HG03558 (cell line): ENCODE data around the gene CDH18.

Source experiments
- ATAC-seq: cut with Tn5 transposase; IDR thresholded peaks from one replicate; pipeline ENCODE4 v1.9.1; 2021; ENCODE audit warnings: moderate number of reproducible peaks; ENCODE audit not compliant: unreplicated experiment; ENCODE audit errors: extremely low read depth

CDH18 gene

GRCh38 chr5:19753579-19753978 lies 234.4 kb downstream of the CDH18 start:
- ATAC-seq: no peak

- ATAC-seq: no peak
Observed at GRCh38 chr5:19751326-19751725, 236.7 kb downstream of the CDH18 start.

- no peak for ATAC-seq
Observed at GRCh38 chr5:19745247-19745646, 242.8 kb downstream of the CDH18 start.

GRCh38 chr5:19739671-19740070 lies 248.3 kb downstream of the CDH18 start:
- no peak for ATAC-seq

GRCh38 chr5:19734776-19735175 lies 253.2 kb downstream of the CDH18 start:
- no peak for ATAC-seq

GRCh38 chr5:19733612-19734495 lies 254.1 kb downstream of the CDH18 start:
- ATAC-seq: no peak

GRCh38 chr5:19728571-19728970 lies 259.4 kb downstream of the CDH18 start:
- no peak for ATAC-seq

GRCh38 chr5:19719109-19719508 lies 268.9 kb downstream of the CDH18 start:
- no peak for ATAC-seq

GRCh38 chr5:19713740-19714139 lies 274.3 kb downstream of the CDH18 start:
- no peak for ATAC-seq

GRCh38 chr5:19709403-19709802 lies 278.6 kb downstream of the CDH18 start:
- no peak for ATAC-seq

GRCh38 chr5:19706776-19707175 lies 281.2 kb downstream of the CDH18 start:
- no peak for ATAC-seq

GRCh38 chr5:19701731-19702130 lies 286.3 kb downstream of the CDH18 start:
- ATAC-seq: no peak

- no peak for ATAC-seq
Observed at GRCh38 chr5:19694949-19695611, 292.9 kb downstream of the CDH18 start.

- ATAC-seq: no peak
Observed at GRCh38 chr5:19690978-19691377, 297.0 kb downstream of the CDH18 start.

GRCh38 chr5:19685473-19685872 lies 302.5 kb downstream of the CDH18 start:
- ATAC-seq: no peak

GRCh38 chr5:19676895-19677294 lies 311.1 kb downstream of the CDH18 start:
- ATAC-seq: no peak

GRCh38 chr5:19660679-19661078 lies 327.3 kb downstream of the CDH18 start:
- no peak for ATAC-seq

GRCh38 chr5:19655627-19656026 lies 332.4 kb downstream of the CDH18 start:
- no peak for ATAC-seq

- no peak for ATAC-seq
Observed at GRCh38 chr5:19638461-19638860, 349.5 kb downstream of the CDH18 start.

GRCh38 chr5:19630876-19631275 lies 357.1 kb downstream of the CDH18 start:
- ATAC-seq: no peak

- ATAC-seq: no peak
Observed at GRCh38 chr5:19626211-19626610, 361.8 kb downstream of the CDH18 start.

- ATAC-seq: no peak
Observed at GRCh38 chr5:19625562-19625961, 362.4 kb downstream of the CDH18 start.
